Osteocyte (in vitro differentiated cells): ENCODE measurements around the gene TMPRSS7. TPM values are rescaled to one million over a fixed set of nuclear protein-coding genes. Genes with fewer than 3 reads are reported as not detected.

Experiments
- DNase-seq: peaks from one replicate; pipeline ENCODE4 v3.0.0; 2021; ENCODE audit warnings: mixed read lengths; ENCODE audit not compliant: unreplicated experiment; ENCODE audit errors: extremely low spot score
- H3K27ac Mint-ChIP-seq: one replicate; pipeline ENCODE4 v1.8.0; 2021; ENCODE audit warnings: mild to moderate bottlenecking, mixed read lengths; ENCODE audit not compliant: unreplicated experiment
- H3K27me3 Mint-ChIP-seq: one replicate; pipeline ENCODE4 v1.8.0; 2021; ENCODE audit warnings: mixed read lengths; ENCODE audit not compliant: unreplicated experiment
- H3K36me3 Mint-ChIP-seq: one replicate; pipeline ENCODE4 v1.8.0; 2021; ENCODE audit warnings: mixed read lengths; ENCODE audit not compliant: unreplicated experiment
- H3K4me1 Mint-ChIP-seq: one replicate; pipeline ENCODE4 v1.8.0; 2021; ENCODE audit warnings: mixed read lengths; ENCODE audit not compliant: unreplicated experiment
- H3K4me3 Mint-ChIP-seq: one replicate; pipeline ENCODE4 v1.8.0; 2021; ENCODE audit warnings: mild to moderate bottlenecking, moderate library complexity, mixed read lengths; ENCODE audit not compliant: unreplicated experiment
- H3K9me3 Mint-ChIP-seq: one replicate; pipeline ENCODE4 v1.8.0; 2021; ENCODE audit warnings: mixed read lengths; ENCODE audit not compliant: unreplicated experiment
- CTCF ChIP-seq: fragments of 200-600 bp; sonication (generic); IDR thresholded peaks from 2 replicates; pipeline ENCODE4 v1.5.0; 2021; ENCODE audit warnings: antibody characterized with exemption, mild to moderate bottlenecking, moderate library complexity
- total RNA-seq: library from RNA; stranded (reverse); gene quantifications from 2 replicates; pipeline ENCODE4 v1.2.1, GENCODE V29; 2021

Gene TMPRSS7
- total RNA-seq, 1 donor from 2014 or later, result not detected

GRCh38 chr3:112009670-112010069 is 24.9 kb upstream of the TMPRSS7 start:
- DNase-seq, result no peak
- no peak overlapping the region for H3K4me3 Mint-ChIP-seq
- TF ChIP-seq CTCF, result no peak
- no peak overlapping the region for H3K27ac Mint-ChIP-seq
- H3K9me3 Mint-ChIP-seq, result no peaks in the 10 kb centered on the region
- no peaks in the 10 kb centered on the region for H3K36me3 Mint-ChIP-seq
- H3K4me1 Mint-ChIP-seq, result peaks cover 30% of the 10 kb centered on the region
- no peaks in the 10 kb centered on the region for H3K27me3 Mint-ChIP-seq

- H3K36me3 Mint-ChIP-seq, result no peaks in the 10 kb centered on the region
- H3K9me3 Mint-ChIP-seq, result no peaks in the 10 kb centered on the region
- H3K4me1 Mint-ChIP-seq, result peaks cover 30% of the 10 kb centered on the region
- no peak for TF ChIP-seq CTCF
- no peak for DNase-seq
- no peak overlapping the region for H3K4me3 Mint-ChIP-seq
- no peaks in the 10 kb centered on the region for H3K27me3 Mint-ChIP-seq
- H3K27ac Mint-ChIP-seq, result peak overlapping the region; percentile 21
Measured at GRCh38 chr3:112010636-112011035, 23.9 kb upstream of the TMPRSS7 start.

- no peak overlapping the region for H3K4me3 Mint-ChIP-seq
- DNase-seq, result no peak
- H3K27ac Mint-ChIP-seq, result no peak overlapping the region
- H3K9me3 Mint-ChIP-seq, result no peaks in the 10 kb centered on the region
- peaks cover 30% of the 10 kb centered on the region for H3K4me1 Mint-ChIP-seq
- no peaks in the 10 kb centered on the region for H3K36me3 Mint-ChIP-seq
- no peaks in the 10 kb centered on the region for H3K27me3 Mint-ChIP-seq
- no peak for TF ChIP-seq CTCF
Measured at GRCh38 chr3:112011376-112011940, 23.1 kb upstream of the TMPRSS7 start.

GRCh38 chr3:112012205-112012992 is 22.1 kb upstream of the TMPRSS7 start:
- no peak for TF ChIP-seq CTCF
- Mint-ChIP-seq H3K9me3 (no peaks in the 10 kb centered on the region), H3K4me1 (peaks cover 27% of the 10 kb centered on the region), H3K36me3 (no peaks in the 10 kb centered on the region), H3K27me3 (no peaks in the 10 kb centered on the region), H3K4me3 (no peak overlapping the region), H3K27ac (no peak overlapping the region)
- DNase-seq, result no peak

- H3K27me3 Mint-ChIP-seq, result no peaks in the 10 kb centered on the region
- no peak overlapping the region for H3K27ac Mint-ChIP-seq
- H3K4me3 Mint-ChIP-seq, result no peak overlapping the region
- peaks cover 22% of the 10 kb centered on the region for H3K4me1 Mint-ChIP-seq
- no peaks in the 10 kb centered on the region for H3K36me3 Mint-ChIP-seq
- TF ChIP-seq CTCF, result peak; percentile 88
- no peaks in the 10 kb centered on the region for H3K9me3 Mint-ChIP-seq
- no peak for DNase-seq
Measured at GRCh38 chr3:112013058-112013783, 21.3 kb upstream of the TMPRSS7 start.
